Natural killer cell (primary cell): ENCODE data around the gene EIF3A. TPM values are rescaled to one million over a fixed set of nuclear protein-coding genes. Genes with fewer than 3 reads are reported as not detected.

Source experiments
- ATAC-seq, 3 donors: fragments of 150-1000 bp in 2 of 3; fragments of 200-7000 bp in 1 of 3; cut with Tn5 transposase; 1 replicate in 1 of 3; 2 replicates in 2 of 3; pipeline ENCODE4 v1.10.0; 2021; ENCODE audit warnings: mild to moderate bottlenecking in 2 of 3, moderate library complexity in 2 of 3
- DNase-seq, 2 donors: peaks; one replicate each; pipeline versions ENCODE4 v3.0.0 to v3.0.0-alpha.2; 2013 to 2021; ENCODE audit warnings: mixed read lengths in 1 of 2
- H3K27ac ChIP-seq: one replicate; pipeline ENCODE4 v1.5.1; 2013; ENCODE audit warnings: mild to moderate bottlenecking, low read length
- H3K27me3 ChIP-seq: one replicate; pipeline ENCODE4 v1.6.1; 2013; ENCODE audit warnings: low read length; ENCODE audit not compliant: control insufficient read depth, insufficient read depth
- H3K36me3 ChIP-seq: one replicate; pipeline ENCODE4 v1.6.1; 2013; ENCODE audit warnings: low read length; ENCODE audit not compliant: control insufficient read depth, insufficient read depth
- H3K4me1 ChIP-seq: one replicate; pipeline ENCODE4 v1.6.1; 2013; ENCODE audit warnings: low read length; ENCODE audit not compliant: control insufficient read depth, insufficient read depth
- H3K4me3 ChIP-seq: one replicate; pipeline ENCODE4 v1.5.1; 2013; ENCODE audit warnings: low read length
- H3K9me3 ChIP-seq: one replicate; pipeline ENCODE4 v1.6.1; 2013; ENCODE audit warnings: low read length; ENCODE audit not compliant: control insufficient read depth, insufficient read depth
- H3K27ac Mint-ChIP-seq, 2 donors: one replicate each; pipeline ENCODE4 v1.8.0; 2022; ENCODE audit warnings: mild to moderate bottlenecking in 2 of 2, mixed read lengths in 2 of 2, moderate library complexity in 1 of 2
- H3K27me3 Mint-ChIP-seq, 2 donors: one replicate each; pipeline ENCODE4 v1.8.0; 2022; ENCODE audit warnings: low read depth in 2 of 2, mixed read lengths in 2 of 2
- H3K36me3 Mint-ChIP-seq: one replicate; pipeline ENCODE4 v1.8.0; 2022; ENCODE audit warnings: mixed read lengths
- H3K4me1 Mint-ChIP-seq, 2 donors: one replicate each; pipeline ENCODE4 v1.8.0; 2022; ENCODE audit warnings: mixed read lengths in 2 of 2
- H3K4me3 Mint-ChIP-seq: one replicate; pipeline ENCODE4 v1.8.0; 2022; ENCODE audit warnings: mild to moderate bottlenecking, moderate library complexity, mixed read lengths
- H3K9me3 Mint-ChIP-seq, 2 donors: one replicate each; pipeline ENCODE4 v1.8.0; 2022; ENCODE audit warnings: mixed read lengths in 2 of 2
- CTCF ChIP-seq: fragments of 200-600 bp; IDR thresholded peaks from one replicate; pipeline ENCODE4 v1.8.0; 2022; ENCODE audit warnings: antibody characterized with exemption
- WGBS: methylation state at CpG from one replicate; pipeline ENCODE4 v1.1.7; 2013; ENCODE audit warnings: missing lambda C conversion rate; ENCODE audit not compliant: insufficient coverage; 5-methylcytosine and 5-hydroxymethylcytosine counted together
- intact Hi-C: fragments of 100-400 bp; cut with micrococcal nuclease; formaldehyde crosslinking; loops from one replicate; pipeline ENCODE4 v1.14.2; 2022
- total RNA-seq, 4 donors: library from RNA; stranded (reverse); fragments of 120-200 nt in 1 of 4; gene quantifications; one replicate each; pipeline versions ENCODE4 v1.2.3 to v1.2.4, GENCODE V29; 2013 to 2022

The EIF3A gene
- total RNA-seq, 3 donors from 2014 or later (not counting 1 experiment from before 2014, with no cell fraction given), result 102 to 115 (median 110) TPM

GRCh38 chr10:118990326-118990725 is 90.3 kb downstream of the EIF3A start:
- intact Hi-C loops, result no loop called here
- Mint-ChIP-seq H3K4me3 (no peak overlapping the region), H3K4me1 (peaks cover 0 to 6% of the 10 kb centered on the region in 2 donors), H3K9me3 (peaks cover 4 to 6% of the 10 kb centered on the region in 2 donors), H3K36me3 (peaks cover 6% of the 10 kb centered on the region), H3K27me3 (peaks cover 3 to 12% of the 10 kb centered on the region in 2 donors), H3K27ac (no peak overlapping the region)
- Histone ChIP-seq H3K4me1 (no peaks in the 10 kb centered on the region), H3K4me3 (no peak overlapping the region), H3K27ac (no peak overlapping the region), H3K9me3 (no peaks in the 10 kb centered on the region), H3K27me3 (no peaks in the 10 kb centered on the region), H3K36me3 (no peaks in the 10 kb centered on the region)
- no peak for DNase-seq
- ATAC-seq, result no peak
- no CpG with 5 or more reads among the region's 1 CpG for WGBS
- TF ChIP-seq CTCF, result no peak

- no peak for TF ChIP-seq CTCF
- no peak for ATAC-seq
Measured at GRCh38 chr10:118986815-118987790, 93.5 kb downstream of the EIF3A start.

GRCh38 chr10:118985576-118985975 is 95.0 kb downstream of the EIF3A start:
- Histone ChIP-seq H3K36me3 (no peaks in the 10 kb centered on the region), H3K9me3 (no peaks in the 10 kb centered on the region), H3K27ac (no peak overlapping the region), H3K27me3 (no peaks in the 10 kb centered on the region), H3K4me3 (no peak overlapping the region), H3K4me1 (no peaks in the 10 kb centered on the region)
- Mint-ChIP-seq H3K27me3 (peaks cover 11 to 30% of the 10 kb centered on the region in 2 donors), H3K4me1 (peaks cover 0 to 6% of the 10 kb centered on the region in 2 donors), H3K9me3 (peaks cover 8 to 12% of the 10 kb centered on the region in 2 donors), H3K4me3 (no peak overlapping the region), H3K27ac (no peak overlapping the region), H3K36me3 (peaks cover 19% of the 10 kb centered on the region)
- ATAC-seq (no peak), DNase-seq (no peak)
- no peak for TF ChIP-seq CTCF
- intact Hi-C loops, result no loop called here
- no CpG with 5 or more reads among the region's 2 CpGs for WGBS

More at GRCh38 chr10:118986815-118987790, 93.5 kb downstream of the EIF3A start:
- Mint-ChIP-seq H3K4me1 (peaks cover 0 to 6% of the 10 kb centered on the region in 2 donors), H3K27me3 (peaks cover 11 to 32% of the 10 kb centered on the region in 2 donors), H3K9me3 (peaks cover 8 to 12% of the 10 kb centered on the region in 2 donors), H3K36me3 (peaks cover 19% of the 10 kb centered on the region), H3K27ac (no peak overlapping the region), H3K4me3 (no peak overlapping the region)
- Histone ChIP-seq H3K27ac (no peak overlapping the region), H3K27me3 (no peaks in the 10 kb centered on the region), H3K4me3 (no peak overlapping the region), H3K36me3 (no peaks in the 10 kb centered on the region), H3K4me1 (no peaks in the 10 kb centered on the region), H3K9me3 (no peaks in the 10 kb centered on the region)
- intact Hi-C loops, result no loop called here
- no peak for DNase-seq
- WGBS, result 78% methylated on average over 6 of the region's 7 CpGs

Other genes starting within 250 kb of the EIF3A start
- under 1 TPM in 1 of 3 donors, not detected in 2; 0.09 TPM for gene NANOS1, start 51.1 kb downstream of the EIF3A start, total RNA-seq
- gene DENND10, start 23.3 kb upstream of the EIF3A start, total RNA-seq, result 10 to 100 TPM; 24.0 to 42.4 (median 33.9) TPM
- gene SFXN4, start 84.9 kb upstream of the EIF3A start, total RNA-seq, result 10 to 100 TPM in 1 of 3 donors, 1 to 10 TPM in 2; 5.5 to 13.7 (median 8.1) TPM
- gene PRDX3, start 98.0 kb upstream of the EIF3A start, total RNA-seq, result 10 to 100 TPM; 12.5 to 17.4 (median 15.3) TPM
- gene GRK5, start 126.8 kb upstream of the EIF3A start, total RNA-seq, result 10 to 100 TPM; 37.6 to 54.3 (median 47.9) TPM